Stimulated activated CD4-positive, alpha-beta T cell treated with anti-CD3 and anti-CD28 coated beads, Interleukin-2, amount 100 ng/mL, for 24 hours (primary cell): ENCODE measurements around the gene PYCR2.

Experiments used
- DNase-seq, 2 donors: peaks; one replicate each; pipeline ENCODE4 v3.0.0-alpha.2; 2020

PYCR2 gene

GRCh38 chr1:225917536-225917935 lies 6.5 kb downstream of the PYCR2 start:
- DNase-seq, result no peak

DNA sequence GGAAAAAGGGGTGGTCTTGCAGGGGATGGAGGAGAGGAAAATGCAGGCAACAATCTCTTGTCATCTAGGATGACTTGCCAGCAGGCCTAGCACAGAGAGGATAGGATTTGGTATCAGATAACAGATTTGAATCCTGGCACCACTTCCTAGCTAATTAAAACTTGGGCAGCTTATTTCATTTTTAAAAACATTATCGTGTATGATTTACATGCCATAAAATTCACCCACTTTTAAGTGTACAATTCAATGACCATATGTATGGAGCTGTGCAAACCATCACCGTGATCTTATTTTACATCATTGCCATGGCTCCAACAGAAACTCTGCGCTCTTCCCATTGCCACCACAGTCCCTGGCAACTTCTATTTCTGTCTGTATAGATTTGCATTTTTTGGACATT lies 6.9 kb downstream of the PYCR2 start:
- no peak for DNase-seq

GRCh38 chr1:225915538-225915991 lies 8.5 kb downstream of the PYCR2 start:
- no peak for DNase-seq

- no peak for DNase-seq
Measured at GRCh38 chr1:225914947-225915346, 9.1 kb downstream of the PYCR2 start.

DNA sequence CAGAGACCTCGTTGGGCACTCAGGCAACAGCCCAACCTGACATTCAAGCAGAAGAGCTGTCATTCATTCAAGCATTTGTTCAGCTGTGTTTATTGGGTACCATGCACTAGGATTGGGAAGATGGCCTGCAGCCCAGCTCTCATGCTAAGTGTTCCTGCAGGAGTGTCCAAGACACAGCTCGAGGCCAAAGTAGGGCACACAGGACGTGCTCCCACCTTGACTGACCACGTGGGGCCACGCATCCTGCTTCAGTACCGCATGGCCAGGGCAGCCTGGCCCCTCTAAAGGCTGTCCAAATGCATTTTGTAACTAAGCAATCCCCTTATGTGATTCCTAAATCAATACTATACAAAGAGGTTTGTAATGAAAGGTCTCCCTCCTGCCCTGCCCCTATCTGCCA lies 9.7 kb downstream of the PYCR2 start:
- DNase-seq, result no peak

GRCh38 chr1:225911191-225912130 lies 12.6 kb downstream of the PYCR2 start:
- peak; percentile 80 to 81 for DNase-seq

DNA sequence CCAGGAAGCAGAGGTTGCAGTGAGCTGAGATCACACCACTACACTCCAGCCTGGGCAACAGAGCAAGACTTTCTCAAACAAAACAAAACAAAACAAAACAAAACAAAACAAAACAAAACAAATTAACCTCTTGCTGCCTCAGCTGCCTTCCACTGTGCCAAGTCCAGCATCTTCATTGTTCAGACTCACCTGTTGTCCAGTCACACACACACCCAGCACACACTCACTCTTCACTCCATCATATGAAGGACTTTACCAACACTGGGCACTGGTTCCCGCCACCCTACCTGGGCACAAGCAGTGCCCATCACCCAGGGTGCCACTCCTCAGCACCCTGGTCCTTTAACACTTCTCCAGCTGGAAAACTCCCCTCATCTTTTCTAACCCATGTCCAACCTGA lies 14.6 kb downstream of the PYCR2 start:
- no peak for DNase-seq

DNA sequence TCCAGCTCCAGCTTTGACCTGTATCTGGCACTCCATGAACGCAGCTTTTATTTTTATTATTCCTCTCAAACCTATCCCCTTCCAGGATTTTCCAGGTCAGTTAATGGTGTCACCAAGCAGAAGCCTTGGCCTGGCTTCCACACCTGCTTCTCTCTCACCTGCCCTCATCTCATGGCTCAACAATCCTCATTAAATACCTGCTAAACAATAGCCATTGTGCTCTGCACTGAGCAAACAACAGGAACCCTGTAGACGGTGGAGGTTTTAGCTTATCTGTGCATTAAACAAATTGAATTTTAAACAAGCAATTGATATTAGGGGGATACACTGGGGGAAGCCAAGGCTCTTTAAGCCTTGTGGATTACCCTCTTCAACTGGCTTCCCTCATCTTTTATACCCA lies 15.3 kb downstream of the PYCR2 start:
- no peak for DNase-seq

DNA sequence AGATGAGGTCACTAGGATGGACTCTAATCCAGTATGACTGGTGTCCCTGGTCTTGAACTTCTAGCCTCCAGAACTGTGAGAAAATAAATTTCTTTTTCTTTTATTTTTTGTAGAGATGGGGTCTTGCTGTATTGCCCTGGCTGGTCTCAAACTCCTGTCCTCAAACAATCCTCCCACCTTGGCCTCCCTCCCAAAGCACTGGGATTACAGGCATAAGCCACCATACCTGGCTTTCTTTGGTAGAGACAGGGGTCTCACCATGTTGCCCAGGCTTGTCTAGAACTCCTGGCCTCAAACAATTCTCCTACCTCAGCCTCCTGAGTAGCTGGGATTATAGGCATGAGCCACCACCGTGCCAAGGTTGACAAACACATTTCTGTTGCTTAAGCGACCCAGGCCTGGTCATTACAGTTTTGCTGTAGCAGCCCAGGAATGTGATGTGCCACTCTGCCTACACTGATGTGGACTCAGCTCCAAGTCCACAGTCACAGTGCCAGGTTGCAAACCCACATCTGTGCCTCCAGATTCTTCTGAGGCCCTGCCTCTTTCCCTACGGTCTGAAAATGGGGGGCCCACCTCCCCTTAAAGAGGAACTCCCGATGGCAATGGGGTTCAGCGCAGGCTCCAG lies 15.9 kb downstream of the PYCR2 start:
- no peak for DNase-seq

DNA sequence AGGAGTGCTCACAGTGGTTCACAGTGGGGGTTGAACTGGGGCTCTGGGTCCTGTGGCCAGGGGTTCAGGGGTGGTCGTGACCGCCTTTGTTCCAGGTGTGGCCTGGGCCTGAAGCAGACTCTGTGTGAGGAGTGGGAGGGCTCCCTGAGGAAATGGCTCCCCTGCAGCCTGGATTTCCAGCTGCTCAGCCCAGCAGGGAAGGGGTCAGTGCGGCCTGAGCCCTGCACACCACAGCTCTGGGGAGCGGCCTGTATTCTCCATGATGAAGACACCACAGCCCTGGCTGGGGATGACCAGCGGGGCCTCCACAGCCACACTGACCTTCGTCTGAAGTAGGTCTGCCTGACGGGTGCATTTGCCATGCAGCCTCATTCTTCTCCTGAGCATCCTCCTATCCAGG lies 16.7 kb downstream of the PYCR2 start:
- no peak for DNase-seq

- DNase-seq, result no peak
Measured at GRCh38 chr1:225906467-225906866, 17.6 kb downstream of the PYCR2 start.

- DNase-seq, result no peak
Measured at GRCh38 chr1:225903623-225904022, 20.4 kb downstream of the PYCR2 start.

GRCh38 chr1:225899044-225899925 lies 24.8 kb downstream of the PYCR2 start:
- no peak for DNase-seq

DNA sequence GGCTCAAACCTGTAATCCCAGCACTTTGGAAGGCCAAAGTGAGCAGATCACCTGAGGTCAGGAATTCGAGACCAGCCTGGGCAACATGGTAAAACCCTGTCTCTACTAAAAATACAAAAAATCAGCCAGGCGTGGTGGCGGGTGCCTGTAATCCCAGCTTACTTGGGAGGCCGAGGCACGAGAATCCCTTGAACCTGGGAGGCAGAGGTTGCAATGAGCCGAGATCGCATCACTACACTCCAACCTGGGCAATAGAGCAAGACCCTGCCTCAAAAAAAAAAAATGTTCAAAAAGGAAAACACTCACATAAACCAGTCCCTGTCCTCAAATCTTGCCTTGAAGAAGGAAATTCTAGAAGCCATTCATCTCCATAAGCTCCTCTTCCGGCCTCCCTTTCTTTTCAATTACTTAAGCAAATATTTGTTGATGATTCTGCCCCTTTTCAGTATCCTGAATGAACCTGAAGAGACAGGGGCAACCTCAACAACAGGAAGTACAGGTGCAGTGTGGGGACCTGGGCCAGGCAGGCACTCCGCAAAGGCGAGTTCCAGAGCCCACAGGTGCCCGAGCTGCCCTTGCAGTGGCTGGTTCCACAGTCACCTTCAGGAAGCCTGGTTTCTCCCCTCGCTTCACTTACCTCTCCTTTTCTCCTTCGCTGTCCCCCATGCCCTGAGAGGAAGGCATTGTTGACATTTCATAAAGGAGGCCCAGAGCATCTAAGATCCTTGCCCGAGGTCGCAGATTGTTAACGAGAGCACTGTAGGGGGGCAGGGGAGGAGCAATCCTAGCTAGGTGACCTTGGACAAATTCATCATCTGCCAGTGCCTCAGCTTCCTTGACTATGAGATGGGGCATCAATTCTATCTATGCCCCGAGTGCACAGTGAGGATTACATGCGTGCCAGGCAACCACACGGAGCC lies 26.2 kb downstream of the PYCR2 start:
- no peak for DNase-seq

- peak; percentile 47 to 71 for DNase-seq
Measured at GRCh38 chr1:225896937-225897549, 27.0 kb downstream of the PYCR2 start.

DNA sequence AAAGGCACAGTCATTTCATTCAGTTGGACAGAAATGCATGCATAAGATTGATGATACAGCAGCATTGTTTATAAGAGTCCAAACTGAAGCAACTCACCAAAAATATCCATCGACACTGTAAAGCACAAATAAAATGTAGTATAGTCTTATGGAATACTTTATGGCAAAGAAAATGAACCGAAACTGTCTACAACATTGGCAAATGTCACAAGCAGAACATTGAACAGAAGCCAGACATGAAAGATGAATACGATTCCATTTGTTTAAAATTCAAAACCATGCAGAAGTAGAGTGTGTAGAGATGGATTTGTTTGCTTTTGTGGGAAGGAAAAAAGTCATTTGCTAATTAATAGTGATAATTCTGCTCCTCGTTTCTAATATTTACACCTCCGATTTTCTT lies 27.6 kb downstream of the PYCR2 start:
- DNase-seq, result no peak

DNA sequence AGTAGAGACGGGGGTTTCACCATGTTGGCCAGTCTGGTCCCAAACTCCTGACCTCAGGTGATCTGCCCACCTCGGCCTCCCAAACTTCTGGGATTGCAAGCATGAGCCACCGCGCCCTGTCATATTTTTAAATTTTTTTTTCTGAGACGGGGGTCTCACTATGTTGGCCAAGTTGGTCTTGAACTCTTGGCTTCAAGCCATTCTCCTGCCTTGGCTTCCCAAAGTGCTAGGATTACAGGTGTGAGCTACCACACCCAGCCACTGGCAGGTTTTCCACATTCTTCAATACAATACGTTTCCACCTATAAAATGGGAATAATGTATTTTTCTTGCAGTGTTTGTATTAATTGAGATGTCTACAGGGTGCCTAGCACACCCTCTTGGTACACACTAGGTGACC lies 31.7 kb downstream of the PYCR2 start:
- DNase-seq, result no peak

DNA sequence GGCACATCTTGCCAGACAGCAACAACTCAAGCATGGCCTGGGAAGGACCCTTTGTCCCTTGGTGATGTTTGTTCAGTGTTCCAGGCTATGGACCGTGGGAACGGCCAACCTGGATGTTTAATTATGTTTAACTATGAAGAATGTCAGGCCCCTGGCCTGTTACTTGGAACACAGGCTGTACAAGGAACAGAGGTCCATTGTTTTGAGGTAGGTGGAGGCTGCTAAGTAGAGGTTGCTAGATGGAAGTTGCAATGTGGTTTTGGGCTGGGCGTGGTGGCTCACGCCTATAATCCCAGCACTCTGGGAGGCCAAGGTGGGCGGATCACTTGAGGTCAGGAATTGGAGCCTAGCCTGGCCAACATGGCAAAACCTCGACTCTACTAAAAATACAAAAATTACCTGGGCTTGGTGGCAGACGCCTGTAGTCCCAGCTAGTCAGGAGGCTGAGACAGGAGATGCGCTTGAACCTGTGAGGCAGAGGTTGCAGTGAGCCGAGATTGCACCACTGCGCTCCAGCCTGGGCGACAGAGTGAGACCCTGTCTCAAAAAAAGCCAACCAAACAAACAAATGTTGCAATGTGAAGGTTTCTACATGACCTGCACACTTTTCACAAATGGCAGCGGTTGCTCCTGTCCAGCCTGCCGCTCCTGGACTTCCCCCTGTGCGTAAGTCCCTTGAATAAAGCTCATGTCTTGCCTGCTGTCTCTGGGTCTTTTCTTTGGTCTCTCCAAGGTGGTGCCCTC lies 32.6 kb downstream of the PYCR2 start:
- no peak for DNase-seq

DNA sequence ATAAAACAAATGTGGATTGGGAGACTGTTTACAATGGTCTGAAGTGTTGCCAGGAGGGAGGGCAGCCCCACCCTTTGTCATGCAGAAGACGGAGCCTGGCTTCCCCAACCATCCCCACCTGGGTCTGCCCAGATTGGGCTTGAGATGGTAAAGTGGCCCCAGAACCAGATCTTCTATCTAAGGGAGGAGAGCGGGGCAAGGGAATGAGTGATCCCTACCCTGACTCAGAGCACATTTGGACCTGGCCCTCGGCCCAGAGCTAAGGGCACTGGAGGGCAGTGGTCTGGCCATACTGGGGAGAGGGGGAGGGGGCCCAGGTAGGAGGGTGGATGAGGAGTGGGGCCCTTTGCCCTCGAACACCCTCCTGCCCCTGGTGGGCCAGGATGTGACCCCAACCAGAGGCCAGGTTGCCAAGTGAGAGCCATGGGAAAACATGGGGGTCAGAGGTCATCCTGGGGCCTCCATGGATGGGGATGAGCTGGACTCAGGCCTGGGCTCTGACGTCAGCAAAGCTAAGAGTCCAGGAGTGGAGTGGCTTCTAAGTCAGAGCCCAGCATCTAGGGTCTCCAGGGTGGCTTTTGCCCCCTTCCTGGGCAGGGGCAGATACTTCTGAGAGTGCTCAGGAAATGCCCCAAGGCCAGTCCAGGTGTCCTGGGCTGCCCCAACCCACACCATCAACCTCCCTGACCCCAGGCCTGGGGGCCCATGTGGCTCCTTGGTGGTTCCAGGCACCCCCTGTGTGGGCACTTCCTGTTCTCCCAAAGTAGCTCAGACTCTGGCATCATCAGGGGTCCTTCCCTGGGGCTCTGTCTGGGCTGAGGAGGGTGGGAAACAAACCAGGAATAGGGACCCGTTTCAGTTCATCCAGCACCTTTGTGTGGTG lies 33.5 kb downstream of the PYCR2 start:
- DNase-seq, result no peak

DNA sequence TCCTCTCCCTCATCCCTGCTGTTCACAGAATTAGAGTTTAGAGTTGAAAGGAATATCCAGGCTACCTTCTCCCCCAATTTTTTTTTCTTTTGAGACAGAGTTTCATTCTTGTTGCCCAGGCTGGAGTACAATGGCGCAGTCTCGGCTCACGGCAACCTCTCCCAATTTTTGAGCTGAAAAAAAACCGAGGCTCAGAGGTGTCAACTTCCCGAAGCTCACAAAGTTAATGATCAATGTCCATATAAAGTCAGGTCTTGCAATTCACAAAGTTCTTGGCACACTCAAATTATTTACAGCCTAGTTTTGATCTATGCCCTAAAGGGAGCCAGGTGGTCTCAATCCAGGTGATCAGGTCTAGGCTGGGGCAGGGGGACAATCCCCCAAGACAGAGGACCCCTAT lies 34.3 kb downstream of the PYCR2 start:
- DNase-seq, result no peak
